Activated CD8-positive, alpha-beta memory T cell treated with anti-CD3 and anti-CD28 coated beads for 1 hour (primary cell): ENCODE data around the gene PHOX2A.
A peak's percentile ranks its signal among the peaks of the same experiment; 100 is the strongest.
"Not testable (repeated sequence)": the region's sequence is repeated elsewhere in the genome, so short reads cannot be mapped to it uniquely, and the experiment has no call there.

Experiments
- DNase-seq, 2 donors: peaks; one replicate each; pipeline ENCODE4 v3.0.0-alpha.2; 2020; ENCODE audit warnings: low read depth in 1 of 2; ENCODE audit errors: extremely low read depth in 1 of 2

PHOX2A gene

DNA sequence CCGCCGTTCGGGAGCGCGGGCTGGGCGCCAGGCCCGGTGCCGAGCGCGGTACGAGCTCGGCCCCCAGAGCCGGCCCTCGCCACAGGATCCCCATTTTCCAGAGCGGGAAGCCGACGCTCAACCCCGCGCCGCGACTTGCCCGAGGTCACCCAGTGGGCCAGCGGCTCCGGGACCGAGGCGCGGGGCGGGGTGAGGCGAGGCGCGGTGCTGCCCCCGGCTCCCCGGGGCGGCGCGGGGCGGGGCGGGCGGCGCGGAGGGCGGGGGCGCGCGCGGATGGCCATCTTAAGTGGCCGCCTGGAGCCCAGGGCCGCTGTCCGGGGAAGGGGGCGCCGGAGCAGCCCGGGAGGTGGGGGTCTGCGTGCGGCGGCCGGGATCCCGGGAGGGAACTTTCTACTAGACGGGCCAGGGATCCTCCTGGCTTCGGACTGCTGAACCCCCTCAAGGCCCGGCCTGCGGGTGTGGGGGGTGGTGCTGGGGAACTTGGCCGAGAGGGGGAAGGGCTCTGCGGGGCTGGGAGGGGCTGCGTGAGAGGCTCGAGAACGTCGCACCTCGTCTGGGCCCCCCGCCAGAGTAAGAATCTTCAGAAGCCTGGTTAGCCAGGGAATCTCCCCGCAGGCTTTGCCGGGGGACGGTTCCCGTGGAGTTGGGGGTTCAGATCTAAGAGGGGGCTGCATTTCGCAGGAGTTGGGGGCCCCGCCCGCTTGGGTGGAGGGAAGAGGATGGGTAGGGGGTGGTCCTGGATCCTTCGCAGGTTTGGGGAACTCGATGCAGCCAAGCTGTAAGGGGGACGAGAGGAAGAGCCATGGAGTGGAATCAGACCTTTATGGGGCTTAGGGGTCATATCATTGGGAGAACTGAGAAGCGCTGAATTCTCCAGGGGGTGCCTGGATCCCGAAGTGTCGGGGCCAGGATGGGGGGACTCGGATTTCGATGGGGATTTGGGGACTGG, 20.1 kb downstream of the PHOX2A start:
- DNase-seq = peak in 1 of 2 donors; percentile 44

DNA sequence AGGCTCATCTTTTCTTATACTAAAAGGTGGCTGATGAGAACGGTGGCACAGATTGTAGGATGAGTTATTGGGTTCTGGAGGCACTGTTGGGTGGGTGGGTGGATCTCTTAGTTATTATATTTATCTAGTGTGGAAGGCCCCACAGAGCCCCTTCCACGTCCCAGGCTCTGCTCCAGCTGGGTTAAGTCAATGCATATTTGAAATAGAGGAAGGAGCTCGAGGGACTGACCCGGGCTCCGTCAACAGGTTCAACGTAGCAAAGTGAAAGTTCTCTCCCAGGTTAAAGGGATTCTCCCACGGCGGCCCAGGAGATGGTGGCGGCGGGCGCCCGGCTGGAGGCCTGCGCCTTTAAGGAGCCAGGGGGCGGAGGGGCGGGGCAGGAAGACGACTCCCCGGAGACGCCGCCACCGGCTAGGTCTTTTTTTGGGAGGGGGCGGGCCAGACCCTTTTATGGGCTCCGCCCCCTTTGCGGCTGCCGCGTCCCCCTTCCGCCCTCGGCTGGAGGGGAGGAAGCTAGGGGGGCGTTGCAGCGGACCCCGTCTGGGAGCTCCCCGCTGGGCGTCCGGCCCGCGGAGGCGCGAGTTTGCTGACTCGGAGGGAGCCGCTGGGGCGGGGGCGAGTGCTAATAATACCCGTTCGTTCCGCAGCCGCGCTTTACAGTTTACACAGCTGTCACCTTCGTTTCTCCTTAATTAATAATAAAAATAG, 20.9 kb downstream of the PHOX2A start:
- DNase-seq = peak; percentile 80 to 90

DNA sequence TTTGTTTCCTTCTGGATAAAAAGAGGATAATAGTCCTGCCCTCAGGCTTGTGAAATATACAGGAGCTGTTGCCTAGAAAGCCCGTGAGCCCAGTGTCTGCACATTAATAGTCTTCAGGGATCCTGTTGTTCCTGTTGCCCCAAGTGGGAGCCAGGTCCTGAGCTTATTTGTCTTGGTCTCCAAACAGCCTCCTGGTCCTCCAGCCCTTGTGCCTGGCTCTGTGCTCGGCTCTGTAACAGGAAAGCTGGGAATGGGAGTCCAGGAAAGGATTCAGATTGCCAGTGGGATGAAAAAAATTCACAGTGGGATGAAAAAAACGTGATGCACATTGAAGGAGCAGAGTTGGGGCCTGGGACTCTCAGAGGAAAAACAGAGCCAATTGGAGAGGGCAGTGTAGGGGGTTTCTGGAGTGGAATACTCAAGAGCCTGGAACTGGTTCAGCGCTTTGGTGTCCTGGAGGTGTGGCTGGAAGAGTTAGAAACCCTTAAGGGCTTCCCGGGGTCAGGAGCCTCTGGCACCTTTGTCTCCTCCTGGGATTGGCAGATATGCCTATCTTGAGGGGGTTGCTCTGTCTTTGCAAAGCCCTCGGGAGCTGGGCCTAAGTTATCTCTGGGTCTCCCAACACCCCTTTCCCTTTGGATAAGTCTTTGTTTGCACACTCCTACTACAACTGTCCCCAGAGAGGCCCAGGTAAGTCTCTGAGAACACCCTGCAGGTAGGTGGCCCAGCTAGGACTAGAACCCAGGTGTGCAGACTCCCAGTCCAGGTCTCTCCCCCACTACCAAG, 21.7 kb downstream of the PHOX2A start:
- no peak for DNase-seq

DNA sequence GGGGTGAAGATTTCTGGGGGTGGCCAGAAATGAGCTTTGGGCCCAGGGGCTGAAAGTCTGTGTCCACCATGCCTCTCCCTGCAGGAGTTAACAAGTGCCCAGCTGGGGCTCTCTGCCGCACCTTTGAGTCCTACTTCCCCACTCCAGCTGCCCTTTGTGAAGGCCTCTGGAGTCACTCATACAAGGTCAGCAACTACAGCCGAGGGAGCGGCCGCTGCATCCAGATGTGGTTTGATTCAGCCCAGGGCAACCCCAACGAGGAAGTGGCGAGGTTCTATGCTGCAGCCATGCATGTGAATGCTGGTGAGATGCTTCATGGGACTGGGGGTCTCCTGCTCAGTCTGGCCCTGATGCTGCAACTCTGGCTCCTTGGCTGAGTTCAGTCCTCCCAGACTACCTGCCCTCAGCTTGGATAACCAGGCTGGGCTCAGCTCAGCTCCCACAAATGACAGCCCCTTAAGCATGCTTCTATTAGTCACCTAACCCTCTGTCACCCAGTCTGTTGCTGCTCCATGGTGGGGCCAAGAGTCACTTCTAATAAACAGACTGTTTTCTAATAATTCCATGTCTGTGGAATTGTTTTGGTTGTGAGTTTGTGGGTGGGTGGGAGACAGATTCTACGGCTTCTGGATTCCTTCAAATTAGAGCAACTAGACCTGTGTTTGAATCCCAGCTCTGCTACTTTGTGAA, 22.4 kb downstream of the PHOX2A start:
- DNase-seq = no peak

GRCh38 chr11:72220696-72221363, 23.1 kb downstream of the PHOX2A start:
- DNase-seq = no peak

GRCh38 chr11:72218251-72218745, 25.7 kb downstream of the PHOX2A start:
- DNase-seq = no peak

GRCh38 chr11:72217841-72218240, 26.1 kb downstream of the PHOX2A start:
- DNase-seq = no peak

DNA sequence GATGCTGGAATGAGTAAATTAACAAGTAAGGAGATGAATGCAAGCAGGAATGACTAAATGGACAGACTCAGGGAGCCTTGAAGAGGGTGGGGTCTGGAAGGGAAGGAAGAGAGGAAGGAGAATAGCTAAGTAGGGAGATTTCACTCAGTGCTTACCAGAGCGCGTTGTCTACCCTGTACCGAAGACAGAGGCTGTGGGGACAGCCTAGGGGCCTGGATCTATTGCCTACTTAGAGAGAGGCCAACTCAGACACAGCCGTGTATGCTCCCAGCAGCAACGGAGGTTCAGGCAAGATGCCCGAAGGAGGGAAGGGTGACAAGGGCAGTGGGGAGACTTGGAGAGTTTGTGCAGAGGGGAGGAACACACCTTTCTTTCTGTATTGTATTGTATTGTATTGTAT, 27.3 kb downstream of the PHOX2A start, which contains the start of gene FOLR2:
Gene FOLR2 (plus strand): TSS at position 157 of the 400 bp plus-strand sequence. CDS start 1,791 bp downstream, outside the sequence.
- no peak for DNase-seq

DNA sequence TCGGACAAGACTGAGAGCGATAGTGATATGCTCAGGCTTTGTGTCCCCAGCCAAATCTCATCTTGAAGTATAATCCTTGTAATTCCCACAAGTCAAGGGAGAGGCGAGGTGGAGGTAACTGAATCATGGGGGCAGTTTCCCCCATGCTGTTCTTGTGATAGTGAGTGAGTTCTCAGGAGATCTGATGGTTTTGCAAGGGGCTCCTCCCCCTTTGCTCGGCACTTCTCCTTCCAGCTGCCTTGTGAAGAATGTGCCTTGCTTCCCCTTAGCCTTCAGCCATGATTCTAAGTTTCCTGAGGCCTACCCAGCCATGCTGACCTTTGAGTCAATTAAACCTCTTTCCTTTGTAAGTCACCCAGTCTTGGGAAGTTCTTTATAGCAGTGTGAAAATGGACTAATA, 34.9 kb downstream of the PHOX2A start:
- DNase-seq = no peak

DNA sequence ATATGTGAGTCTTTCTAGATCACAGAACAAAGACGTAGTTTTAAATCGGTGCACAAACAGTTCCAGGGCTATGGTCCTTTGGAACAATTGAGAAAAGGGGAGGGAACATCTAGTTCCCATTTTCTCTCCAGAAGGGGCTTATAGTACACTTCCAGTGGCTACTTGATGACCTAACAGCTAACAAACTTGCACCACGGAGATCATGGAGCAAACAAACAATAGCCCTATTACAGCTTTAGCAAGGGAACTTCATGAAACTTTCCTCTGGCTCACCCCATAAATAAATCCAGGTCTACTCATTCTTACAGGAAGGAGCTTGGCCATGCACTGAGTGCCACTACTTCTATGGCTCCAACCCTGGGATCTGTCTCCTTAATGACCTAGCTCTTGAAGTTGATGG, 35.7 kb downstream of the PHOX2A start:
- DNase-seq = no peak

GRCh38 chr11:72206794-72207193, 37.2 kb downstream of the PHOX2A start:
- DNase-seq = not testable (repeated sequence)

DNA sequence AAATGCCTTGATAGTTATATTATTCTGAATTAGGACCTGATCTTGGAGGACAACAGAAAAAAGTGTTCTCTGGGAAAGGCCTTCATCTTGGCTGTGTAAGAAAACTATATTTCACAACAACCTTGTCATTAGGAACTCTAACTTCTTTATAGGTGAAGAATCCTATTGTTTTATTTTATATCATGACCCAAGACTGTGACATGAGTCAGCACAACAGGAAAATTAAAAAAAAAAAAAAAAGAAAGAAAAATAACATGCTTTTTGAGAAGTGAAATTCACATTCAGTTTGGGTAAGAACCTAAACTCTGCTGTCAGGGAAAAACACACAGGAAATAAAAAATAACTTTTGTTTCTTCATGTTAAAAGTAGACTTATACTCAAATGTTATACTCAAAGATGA, 39.1 kb downstream of the PHOX2A start:
- no peak for DNase-seq

GRCh38 chr11:72203163-72203562, 40.8 kb downstream of the PHOX2A start:
- no peak for DNase-seq

- DNase-seq = no peak
These were observed 41.4 kb downstream of the PHOX2A start for GRCh38 chr11:72202571-72202970.

- not testable (repeated sequence) for DNase-seq
These were observed 42.5 kb downstream of the PHOX2A start for GRCh38 chr11:72201445-72201844.

DNA sequence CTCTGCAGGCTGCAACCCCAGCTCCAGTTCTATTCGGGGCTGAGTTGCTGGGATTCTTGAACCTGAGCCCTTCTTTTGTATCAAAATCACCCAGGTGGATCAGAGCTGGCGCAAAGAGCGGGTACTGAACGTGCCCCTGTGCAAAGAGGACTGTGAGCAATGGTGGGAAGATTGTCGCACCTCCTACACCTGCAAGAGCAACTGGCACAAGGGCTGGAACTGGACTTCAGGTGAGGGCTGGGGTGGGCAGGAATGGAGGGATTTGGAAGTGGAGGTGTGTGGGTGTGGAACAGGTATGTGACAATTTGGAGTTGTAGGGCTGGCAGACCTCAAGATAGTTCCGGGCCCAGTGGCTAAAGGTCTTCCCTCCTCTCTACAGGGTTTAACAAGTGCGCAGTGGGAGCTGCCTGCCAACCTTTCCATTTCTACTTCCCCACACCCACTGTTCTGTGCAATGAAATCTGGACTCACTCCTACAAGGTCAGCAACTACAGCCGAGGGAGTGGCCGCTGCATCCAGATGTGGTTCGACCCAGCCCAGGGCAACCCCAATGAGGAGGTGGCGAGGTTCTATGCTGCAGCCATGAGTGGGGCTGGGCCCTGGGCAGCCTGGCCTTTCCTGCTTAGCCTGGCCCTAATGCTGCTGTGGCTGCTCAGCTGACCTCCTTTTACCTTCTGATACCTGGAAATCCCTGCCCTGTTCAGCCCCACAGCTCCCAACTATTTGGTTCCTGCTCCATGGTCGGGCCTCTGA, 48.3 kb downstream of the PHOX2A start:
- no peak for DNase-seq

DNA sequence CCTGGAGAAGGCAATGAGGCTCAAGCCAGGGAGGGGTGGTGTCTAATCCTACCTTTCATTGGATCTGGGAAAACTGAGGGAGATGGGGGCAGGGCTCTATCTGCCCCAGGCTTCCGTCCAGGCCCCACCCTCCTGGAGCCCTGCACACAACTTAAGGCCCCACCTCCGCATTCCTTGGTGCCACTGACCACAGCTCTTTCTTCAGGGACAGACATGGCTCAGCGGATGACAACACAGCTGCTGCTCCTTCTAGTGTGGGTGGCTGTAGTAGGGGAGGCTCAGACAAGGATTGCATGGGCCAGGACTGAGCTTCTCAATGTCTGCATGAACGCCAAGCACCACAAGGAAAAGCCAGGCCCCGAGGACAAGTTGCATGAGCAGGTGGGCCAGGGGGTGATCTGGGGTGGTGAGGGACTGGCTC, 52.0 kb downstream of the PHOX2A start, which contains the start of gene FOLR1:
Gene FOLR1 (plus strand): TSS at position 180 of the 421 bp plus-strand sequence. CDS start 34 bp downstream, at position 214.
- DNase-seq = no peak

GRCh38 chr11:72190631-72191071, 53.3 kb downstream of the PHOX2A start:
- no peak for DNase-seq
